ENCODE results near the gene LCN15.

Gene LCN15

DNA sequence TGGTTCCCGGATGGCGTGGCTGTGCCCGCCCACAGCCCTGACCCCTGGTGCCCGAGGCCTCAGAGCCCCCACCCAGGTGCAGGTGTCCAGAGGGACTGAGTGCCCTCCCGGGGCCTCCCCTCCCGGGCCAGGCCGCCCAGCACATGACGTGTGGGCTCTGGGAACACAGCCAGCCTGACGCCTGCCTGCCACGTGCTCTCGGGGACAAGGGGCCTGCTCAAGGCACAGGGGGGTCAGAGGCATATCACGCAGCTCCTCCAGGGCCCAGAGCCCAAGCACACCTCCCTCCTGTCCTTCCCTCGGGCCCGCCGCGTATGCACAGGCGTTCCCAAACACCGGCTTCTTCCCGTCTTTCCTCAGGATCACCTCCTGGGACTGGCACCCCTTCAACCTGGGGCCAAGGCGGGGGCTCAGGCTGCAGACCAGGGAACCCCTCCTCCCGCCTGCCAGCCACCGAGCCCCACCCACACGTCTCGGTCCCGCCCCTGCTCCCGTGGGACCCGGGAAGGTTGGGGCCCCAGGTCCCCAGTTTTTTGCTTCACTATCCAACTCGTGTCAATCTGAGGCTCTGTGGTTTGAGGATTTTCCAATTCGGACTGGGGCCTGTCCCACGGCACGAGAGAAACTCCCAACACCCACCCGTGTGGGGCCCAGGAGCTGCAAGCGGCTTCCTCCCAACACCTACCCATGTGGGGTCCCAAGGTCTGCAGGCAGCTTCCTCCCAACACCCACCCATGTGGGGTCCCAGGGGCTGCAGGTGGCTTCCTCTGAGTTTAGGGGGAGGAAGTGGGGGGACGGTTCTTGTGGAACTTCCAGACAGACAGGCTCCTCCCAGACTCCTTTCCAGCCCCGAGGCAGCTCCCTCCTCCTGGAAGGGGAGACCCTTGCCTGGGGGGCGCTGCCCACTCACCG lies 23.1 kb downstream of the LCN15 start:
- no peak for DNase-seq (ENCODE audit: low read depth in 2 of 2)

DNA sequence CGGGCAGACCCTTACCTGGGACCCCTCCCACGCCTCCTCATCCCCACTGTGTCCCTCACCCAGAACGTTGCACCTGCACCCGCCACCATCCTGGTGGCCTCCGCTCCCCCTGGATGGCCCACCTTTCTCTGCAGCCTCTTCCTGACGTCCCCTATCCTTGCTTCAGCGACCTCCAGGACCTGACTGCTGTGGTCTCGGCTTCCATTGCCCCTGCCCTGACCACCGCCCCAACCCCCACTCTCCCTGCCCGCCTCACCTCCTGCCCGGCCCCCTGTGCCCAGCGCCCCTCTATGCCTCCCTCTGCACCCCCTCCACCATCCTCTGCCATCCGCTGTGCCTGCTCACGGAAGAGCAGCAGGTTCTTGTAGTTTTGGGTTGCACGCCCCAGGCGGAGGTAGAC lies 23.8 kb downstream of the LCN15 start:
- DNase-seq (ENCODE audit: low read depth in 2 of 2): no peak

DNA sequence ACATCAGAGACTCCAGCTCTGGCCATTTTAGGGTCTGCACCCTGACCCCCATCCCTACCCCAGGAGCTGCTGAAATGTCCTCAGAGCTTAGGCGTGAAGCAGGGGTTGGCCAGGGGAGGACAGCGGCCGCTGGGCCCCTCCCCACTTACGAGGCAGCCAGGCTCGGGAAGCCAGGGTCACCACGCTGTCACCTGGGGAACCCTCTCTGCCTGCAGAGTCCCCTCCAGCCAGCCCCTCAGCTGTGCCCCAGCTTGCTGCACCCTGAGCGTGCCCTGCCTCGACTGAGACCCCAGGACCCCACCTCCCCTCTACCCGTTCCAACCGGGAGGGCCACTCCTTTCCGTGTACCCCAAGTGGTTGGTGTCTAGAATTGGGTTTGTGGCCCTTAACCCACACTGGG lies 24.2 kb downstream of the LCN15 start:
- DNase-seq (ENCODE audit: low read depth in 2 of 2): no peak

DNA sequence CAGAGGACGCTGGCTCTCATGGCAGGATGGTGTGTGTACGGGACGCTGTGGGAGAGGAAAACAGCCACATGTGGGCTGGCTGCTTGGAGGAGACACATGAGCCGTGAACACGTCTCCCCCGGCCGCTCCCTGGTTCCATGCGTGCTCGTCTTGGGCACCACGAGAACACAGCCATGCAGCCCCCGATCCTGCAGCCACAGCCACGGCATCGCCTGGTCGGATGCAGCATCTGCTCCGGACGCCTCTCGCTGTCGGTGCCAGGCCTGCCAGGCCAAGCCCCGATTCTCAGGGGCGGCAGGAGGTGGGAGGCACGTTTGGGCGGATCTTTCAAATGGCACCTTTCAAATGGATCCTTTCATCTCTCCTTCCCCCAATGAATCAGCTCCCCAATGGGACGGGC lies 24.8 kb downstream of the LCN15 start:
- no peak for DNase-seq (ENCODE audit: low read depth in 2 of 2)

DNA sequence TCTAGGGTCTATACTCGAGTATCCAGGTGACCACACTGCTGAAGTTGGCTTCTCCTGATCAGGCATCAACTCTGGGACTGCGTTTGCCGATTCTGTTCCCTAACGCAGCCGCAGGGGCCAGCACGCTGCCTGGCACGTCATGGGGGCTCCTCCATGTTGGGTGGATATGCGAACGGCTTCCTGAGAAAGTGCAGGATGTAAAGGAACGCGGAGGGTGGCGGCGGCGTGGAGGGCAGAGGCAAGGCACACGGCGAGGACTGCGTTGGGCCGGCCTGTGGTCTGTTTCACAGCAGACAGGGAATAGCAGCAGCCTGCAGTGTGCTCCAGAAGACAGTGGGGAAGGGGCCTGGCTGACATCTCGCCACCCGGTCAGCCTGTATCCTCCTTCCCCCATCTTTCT lies 25.4 kb downstream of the LCN15 start:
- no peak for DNase-seq (ENCODE audit: low read depth in 2 of 2)

DNA sequence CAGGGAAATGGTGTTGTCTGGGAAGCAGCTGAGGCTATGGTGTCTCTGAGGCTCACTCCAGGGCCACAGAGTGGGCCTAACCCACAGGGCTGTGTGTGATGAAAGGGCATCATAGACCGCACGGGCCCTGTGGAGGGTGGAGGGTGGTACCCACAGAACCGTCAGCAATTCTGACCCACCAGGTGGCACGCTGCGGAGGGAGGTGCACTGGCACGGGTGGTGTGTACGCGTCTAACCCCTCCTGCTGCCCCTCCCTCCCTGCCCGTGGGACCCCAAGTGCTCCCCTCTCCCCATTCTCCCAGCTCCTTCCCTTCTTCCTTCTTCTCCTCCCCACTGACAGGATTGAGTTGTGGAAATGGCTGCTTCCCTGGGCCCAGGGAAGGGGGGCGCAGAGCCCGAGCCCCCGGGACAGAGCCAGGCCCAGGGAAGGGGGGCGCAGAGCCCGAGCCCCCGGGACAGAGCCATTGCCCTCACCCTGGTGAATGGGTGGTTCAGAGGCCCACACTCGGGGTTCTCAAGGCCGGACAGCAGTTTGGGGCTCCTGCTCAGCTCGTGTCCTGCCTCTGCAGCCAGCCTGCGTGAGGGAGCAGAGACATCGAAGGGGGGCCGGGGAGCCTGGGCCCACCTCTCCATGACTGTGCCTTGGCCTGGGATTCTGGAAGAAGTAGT lies 28.4 kb downstream of the LCN15 start:
- no peak for DNase-seq (ENCODE audit: low read depth in 2 of 2)

DNA sequence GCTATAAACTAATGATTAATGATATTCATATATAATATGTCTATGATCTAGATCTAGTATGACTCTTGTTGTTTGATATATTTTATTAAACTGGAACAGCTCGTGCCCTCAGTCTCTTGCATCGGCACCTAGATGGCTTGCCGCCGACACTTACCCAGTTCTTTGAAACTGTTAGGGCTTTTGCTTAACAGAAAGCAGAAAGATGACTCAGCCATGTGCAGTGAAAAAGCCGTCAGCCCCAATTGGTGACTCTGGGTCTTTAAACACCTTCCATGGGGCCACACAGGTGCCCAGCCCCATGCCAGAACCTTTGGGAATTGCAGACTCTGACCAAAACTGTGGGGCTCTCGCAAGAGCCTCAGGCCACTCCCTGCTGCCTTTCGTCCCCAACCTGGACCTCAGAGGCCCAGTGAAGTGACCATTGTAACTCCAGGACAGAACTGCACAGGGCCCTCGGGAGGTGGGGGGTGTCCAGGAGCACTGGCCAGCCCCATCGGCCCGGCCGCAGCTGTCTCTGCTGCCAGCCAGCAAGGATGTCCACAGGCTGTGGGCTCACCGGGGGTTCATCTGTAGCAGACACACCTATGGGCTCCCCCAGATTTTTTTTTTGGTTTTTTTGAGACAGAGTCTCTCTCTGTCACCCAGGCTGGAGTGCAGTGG lies 29.4 kb downstream of the LCN15 start:
- DNase-seq (ENCODE audit: low read depth in 2 of 2): no peak

DNA sequence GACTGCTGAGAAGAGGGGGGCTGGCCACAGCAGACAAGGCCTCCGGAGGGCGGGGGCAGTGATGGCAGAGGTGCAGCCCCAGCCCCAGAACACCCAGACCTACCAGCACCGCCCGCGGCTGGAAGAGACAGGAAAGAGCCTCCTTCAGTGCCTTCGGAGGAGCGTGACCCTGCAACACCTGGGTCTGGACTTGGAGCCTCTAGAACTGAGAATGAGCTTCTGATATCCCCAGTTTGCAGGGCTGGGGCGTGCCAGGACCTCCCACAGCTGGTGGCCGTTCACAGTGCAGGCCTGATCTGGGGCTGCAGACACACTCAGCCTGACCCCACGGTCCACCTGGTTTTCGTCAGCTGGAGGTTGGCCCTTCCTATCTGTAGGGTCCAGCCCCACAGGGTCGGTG lies 30.7 kb downstream of the LCN15 start:
- no peak for DNase-seq (ENCODE audit: low read depth in 2 of 2)

DNA sequence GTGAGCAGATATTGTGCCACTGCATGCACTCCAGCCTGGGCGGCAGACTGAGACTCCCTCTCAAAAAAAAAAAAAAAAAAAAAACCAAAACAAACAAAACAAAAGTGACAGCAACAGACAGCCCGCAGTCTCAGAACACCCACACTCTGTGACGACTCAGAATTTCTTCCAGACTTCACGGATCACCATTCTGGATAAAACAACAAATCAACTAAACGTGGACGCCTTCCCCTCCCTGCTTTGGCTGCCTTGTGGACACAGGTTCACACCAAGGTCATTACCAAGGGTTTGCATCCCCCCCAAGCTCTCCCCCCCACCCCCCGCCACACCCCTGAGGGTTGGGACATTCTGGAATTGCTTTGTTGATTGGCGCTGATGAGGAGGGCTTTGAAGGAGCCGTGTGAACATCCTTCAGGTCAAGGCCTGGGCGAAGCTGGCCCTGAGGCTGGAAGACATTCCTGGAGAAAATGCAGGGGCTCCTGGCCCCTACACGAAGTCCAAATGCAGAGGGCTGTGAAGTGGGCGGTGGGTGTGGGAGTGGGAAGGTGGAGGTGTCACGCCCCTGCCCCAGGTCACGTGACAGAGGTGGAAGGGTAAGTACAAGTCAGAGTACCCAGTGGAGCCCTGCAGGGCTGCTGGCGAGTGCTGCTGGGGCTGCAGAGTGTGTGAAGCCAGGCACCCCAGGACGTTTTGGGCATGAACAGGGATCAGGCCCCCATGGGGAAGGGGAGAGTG lies 31.7 kb downstream of the LCN15 start:
- DNase-seq (ENCODE audit: low read depth in 2 of 2): no peak

DNA sequence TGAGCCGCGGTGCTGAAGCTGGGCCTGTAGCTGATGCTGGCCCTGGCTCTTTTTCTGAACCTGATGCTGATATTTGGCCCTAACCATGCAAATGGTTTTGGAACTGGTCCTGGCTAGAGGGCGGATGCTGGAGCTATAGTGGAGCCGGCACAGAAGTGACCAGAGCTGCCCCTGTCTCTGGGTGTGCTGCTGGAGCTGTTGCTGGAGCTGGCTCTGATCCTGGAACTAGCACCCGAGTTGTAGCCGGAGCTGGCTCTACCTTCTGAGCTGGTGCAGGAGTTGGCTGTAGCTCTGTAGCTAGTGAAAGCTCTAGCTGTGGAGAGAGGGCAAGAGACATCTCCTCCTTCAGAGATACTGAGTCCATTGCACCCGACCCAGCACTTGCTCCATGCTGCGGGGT lies 34.4 kb downstream of the LCN15 start:
- DNase-seq (ENCODE audit: low read depth in 2 of 2): no peak

DNA sequence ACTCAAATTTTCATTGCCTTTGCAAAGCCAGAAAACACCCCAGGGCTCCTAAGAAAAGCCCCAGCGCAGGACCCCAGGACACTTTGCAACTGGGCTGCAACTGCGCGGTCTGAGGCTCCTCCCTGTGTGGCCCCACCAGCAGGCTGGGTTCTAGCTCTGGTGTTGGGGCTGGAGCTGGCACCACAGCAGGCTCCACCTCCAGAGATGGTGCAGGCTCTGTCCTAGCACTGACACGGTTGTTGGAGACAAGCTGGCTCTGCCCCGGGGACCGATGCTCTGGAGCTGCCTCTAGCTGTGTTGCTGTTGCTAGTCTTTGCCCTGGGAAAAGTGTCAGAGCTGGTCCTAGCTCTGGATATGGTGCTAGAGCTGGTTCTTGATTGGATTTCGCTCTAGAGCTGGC lies 35.2 kb downstream of the LCN15 start:
- DNase-seq (ENCODE audit: low read depth in 2 of 2): no peak

DNA sequence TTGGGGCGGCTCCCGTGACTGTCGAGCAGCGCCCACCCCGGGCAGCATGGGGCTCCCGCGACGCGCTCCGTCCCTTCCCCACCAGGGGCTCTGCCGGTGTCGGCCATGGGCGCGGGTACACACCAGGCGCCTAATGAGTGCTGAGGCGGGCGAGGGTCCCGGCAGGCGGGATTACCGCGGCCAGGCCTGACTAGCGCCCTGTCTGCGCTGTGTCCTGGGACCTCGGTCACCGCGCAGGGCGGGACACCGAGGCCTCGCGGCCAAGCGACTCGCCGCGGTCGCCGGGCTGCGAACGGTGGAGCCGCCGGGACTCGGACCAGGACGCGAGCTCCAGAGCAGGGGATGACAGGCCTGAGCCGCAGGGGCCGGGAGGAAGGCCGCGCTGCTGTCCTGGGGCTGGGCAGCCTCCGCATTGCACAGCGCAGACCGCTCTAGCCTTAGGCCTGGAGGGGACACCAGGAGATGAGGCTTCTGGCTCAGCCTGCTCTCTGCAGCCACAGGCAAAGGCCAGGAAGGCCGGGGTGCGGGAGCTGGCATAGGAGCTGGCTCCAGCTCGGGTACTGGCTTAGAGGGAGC lies 35.7 kb downstream of the LCN15 start:
- no peak for DNase-seq (ENCODE audit: low read depth in 2 of 2)

DNA sequence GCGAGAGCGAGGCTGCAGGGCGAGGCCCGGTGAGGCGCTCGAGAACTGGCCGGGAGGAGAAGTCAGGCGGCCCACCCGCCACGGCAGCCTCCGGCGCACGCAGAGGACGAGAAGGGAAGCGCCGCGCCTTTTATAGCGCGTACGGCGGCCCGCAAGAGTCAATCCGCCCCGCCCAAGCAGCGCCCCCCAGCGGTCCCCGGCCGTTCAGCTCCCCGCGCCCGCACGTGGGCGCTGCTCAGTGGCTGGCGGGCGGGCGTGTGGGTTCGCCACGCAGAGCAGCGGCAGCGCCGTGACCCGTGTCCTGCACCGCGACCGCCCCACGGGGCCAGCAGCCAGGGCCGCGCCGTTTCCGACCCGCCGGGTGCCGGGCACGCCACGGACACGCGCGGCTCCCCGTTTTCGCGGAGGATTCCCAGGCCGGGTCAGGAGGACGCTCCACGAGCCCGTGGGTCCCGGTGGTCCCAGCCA lies 36.2 kb downstream of the LCN15 start:
- DNase-seq (ENCODE audit: low read depth in 2 of 2): peak; percentile 74

DNA sequence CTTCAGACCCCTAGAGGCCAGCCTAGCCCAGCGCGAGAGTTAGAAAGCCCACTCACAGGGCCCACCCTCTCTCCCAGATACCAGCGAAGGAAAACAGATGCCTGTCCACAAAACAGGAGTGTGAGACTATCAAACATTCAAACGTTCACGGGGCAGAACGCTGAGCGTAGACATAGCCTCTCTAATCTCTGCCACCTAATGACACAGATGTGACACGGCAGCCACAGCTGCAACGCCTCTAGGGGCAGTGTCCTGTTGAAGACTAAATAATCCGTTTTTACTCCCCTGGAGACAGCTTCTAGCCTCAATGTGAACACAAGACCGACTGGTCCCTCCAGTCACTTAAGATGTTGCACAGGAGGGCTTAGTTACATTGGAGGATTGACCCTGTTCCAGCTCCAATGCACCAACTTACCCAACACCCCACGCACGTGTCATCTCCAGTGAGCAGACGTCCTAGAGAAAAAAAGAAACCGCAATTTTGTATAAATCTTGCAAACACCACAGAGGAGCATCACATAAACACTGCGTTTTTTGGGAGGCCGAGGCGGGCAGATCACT lies 37.6 kb downstream of the LCN15 start:
- DNase-seq (ENCODE audit: low read depth in 2 of 2): no peak

DNA sequence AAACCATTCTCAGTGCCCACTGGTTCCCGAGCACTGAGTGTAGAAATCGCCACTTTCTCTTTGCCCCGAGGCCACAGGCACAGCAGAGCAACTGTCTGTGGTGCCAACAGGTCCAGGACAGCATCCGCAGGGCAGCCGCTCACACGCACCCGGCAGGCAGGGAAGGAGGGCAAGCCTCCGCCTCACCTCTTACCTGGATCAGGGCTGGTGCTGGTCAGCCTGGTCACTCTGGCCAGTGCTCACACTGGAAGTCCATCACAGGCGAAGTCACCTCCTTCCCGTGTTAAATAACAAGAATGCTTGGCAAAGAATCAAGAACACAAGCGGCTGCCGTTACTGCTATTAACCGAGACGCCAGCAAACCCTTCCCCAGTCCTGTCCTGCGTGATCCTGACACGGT lies 38.2 kb downstream of the LCN15 start:
- DNase-seq (ENCODE audit: low read depth in 2 of 2): no peak

DNA sequence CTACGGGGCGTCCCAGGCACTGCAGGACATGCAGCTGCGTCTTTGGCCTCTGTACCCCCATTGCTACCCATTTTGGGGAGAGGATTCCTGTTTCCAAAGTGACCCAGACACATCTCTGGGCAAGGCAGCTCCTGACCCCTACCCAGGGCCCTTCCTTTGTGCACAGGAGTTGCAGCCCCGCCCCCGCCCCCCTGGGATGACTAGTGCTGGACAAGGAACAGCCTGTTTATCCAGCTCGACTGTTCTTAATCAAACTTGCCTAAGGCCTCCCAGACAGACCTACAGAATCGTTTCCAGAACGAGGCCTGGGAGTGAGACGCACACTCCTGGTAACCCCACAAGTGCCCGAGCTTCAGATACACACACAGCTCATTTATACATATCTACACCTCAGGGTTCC lies 38.7 kb downstream of the LCN15 start:
- no peak for DNase-seq (ENCODE audit: low read depth in 2 of 2)

DNA sequence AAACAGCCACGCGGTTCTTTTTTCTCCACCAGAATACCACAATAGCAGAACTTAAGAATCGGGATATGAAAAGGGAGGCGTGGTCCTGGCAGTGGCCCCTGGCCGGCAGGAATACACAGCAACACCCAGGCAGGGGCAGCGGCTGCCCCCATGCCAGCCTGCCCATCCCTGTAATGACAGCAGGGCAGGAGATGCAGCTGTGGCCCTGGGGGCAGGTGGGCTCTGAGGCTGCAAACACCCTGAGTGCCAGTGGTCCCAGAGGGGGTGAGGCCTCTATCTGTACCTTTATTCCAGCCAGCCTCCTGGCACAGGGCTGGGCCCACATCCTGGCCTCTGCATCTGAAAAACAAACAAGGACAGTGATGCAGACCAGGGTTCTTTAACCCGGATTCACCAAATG lies 39.5 kb downstream of the LCN15 start:
- no peak for DNase-seq (ENCODE audit: low read depth in 2 of 2)

DNA sequence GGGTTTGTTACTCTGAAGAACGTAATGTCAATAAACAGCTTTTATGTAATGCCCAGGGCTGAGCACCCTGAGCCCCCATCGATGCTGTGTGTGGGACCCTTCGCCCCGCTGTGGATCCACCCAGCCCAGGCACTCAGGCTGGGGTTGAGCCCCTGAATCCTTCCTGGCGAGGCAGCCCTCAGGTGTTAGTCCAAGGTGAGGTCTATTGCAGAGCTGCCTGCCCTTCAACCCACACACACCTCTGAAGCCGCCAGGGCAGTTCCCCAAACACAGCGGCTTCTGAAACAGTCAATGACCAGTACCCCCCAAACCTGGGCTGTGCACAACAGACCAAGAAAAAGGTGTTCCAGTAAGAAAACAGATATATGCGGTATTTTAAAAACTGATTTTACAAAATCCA lies 40.3 kb downstream of the LCN15 start:
- DNase-seq (ENCODE audit: low read depth in 2 of 2): no peak

DNA sequence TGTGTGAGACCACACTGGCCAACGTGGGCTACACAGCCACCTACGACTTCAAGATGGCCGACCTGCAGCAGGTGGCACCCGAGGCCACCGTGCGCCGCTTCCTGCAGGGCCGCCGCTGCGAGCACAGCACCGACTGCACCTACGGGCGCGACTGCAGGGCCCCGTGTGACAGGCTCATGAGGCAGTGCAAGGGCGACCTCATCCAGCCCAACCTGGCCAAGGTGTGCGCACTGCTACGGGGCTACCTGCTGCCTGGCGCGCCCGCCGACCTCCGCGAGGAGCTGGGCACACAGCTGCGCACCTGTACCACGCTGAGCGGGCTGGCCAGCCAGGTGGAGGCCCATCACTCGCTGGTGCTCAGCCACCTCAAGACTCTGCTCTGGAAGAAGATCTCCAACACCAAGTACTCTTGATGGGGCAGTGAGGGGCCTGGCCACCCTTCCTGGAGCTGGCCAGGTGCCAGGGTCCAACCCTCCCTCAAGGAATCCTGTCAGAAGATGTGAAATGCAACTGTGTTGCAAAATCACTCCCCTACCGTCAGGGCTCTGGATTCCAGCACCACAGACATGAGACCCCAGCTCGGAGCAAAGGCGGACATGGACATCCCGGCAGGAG lies 40.8 kb downstream of the LCN15 start:
- DNase-seq (ENCODE audit: low read depth in 2 of 2): no peak

DNA sequence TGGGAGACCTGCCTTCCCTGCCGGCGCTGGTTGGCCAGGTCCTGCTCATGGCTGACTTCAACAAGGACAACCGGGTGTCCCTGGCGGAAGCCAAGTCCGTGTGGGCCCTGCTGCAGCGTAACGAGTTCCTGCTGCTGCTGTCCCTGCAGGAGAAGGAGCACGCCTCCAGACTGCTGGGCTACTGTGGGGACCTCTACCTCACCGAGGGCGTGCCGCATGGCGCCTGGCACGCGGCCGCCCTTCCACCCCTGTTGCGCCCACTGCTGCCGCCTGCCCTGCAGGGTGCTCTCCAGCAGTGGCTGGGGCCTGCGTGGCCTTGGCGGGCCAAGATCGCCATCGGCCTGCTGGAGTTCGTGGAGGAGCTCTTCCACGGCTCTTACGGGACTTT lies 41.4 kb downstream of the LCN15 start:
- no peak for DNase-seq (ENCODE audit: low read depth in 2 of 2)

All from fibroblast of skin of left quadriceps (primary cell).